ENCODE results near the gene RUNX2. TPM values are rescaled to one million over a fixed set of nuclear protein-coding genes. Genes with fewer than 3 reads are reported as not detected.

RUNX2 gene
- total and polyA plus RNA-seq, 10 donors: 0.86 to 9.4 (median 6.6) TPM

DNA sequence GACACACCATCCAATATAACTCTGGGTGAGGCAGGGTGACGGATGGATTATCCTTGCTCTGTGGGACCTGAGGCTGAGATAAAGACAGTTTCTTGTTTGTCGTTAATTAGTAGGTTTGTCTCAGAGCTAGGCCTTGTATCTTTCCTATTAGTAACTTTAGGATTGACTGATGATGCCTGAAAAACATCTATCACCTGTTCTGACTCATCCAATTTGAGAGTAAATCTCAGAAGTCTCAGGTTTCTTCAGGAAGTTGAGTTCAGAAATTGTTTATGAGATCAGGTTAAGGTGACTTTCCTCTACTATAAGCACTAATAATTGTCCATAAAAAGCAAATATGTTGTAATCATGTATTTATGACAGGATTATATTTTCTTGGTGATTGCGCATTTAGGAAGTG, 179.1 kb downstream of the RUNX2 start:
- Histone ChIP-seq H3K4me3 (no peak overlapping the region), H3K4me1 (peaks cover 0 to 14% (median 0%) of the 10 kb centered on the region in 6 donors), H3K9me3 (no peaks in the 10 kb centered on the region), H3K27me3 (replicated peaks in 1 of 7) (no peaks in the 10 kb centered on the region), H3K36me3 (peaks cover 0 to 2% (median under 1%) of the 10 kb centered on the region in 6 donors), H3K27ac (no peak overlapping the region)
- DNase-seq: no peak
- 88 to 95% (median 92%) methylated on average over 3 of the region's 3 CpGs for WGBS, 5 donors
- intact Hi-C loops (cut with DNase I; ENCODE audit: low total_unique reads): no loop called here
- TF ChIP-seq POLR2A (IDR thresholded peaks at IDR 0.05): no peak
- TF ChIP-seq CTCF (IDR thresholded peaks at IDR 0.05 in 8 of 11, conservative IDR thresholded peaks at IDR 0.05 in 3 of 11): no peak
- no peak for TF ChIP-seq POLR2AphosphoS5 (IDR thresholded peaks at IDR 0.05)

- 86 to 93% (median 88%) methylated on average over 4 of the region's 4 CpGs for WGBS, 5 donors
- Histone ChIP-seq H3K27me3 (replicated peaks in 1 of 7) (no peaks in the 10 kb centered on the region), H3K4me3 (no peak overlapping the region), H3K4me1 (peaks cover 0 to 7% (median 0%) of the 10 kb centered on the region in 6 donors), H3K9me3 (no peaks in the 10 kb centered on the region), H3K27ac (no peak overlapping the region), H3K36me3 (peaks cover 0 to 15% (median 2%) of the 10 kb centered on the region in 6 donors)
- intact Hi-C loops (cut with DNase I; ENCODE audit: low total_unique reads): no loop called here
- TF ChIP-seq POLR2AphosphoS5 (IDR thresholded peaks at IDR 0.05) (no peak), POLR2A (IDR thresholded peaks at IDR 0.05) (no peak), CTCF (IDR thresholded peaks at IDR 0.05 in 8 of 11, conservative IDR thresholded peaks at IDR 0.05 in 3 of 11) (no peak)
- DNase-seq: no peak
Observed at GRCh38 chr6:45509426-45509825, 181.3 kb downstream of the RUNX2 start.

GRCh38 chr6:45512717-45513116, 184.6 kb downstream of the RUNX2 start:
- H3K27me3 ChIP-seq (replicated peaks in 1 of 7): no peaks in the 10 kb centered on the region
- 79 to 92% (median 90%) methylated on average over 3 of the region's 3 CpGs for WGBS, 5 donors
- intact Hi-C loops (cut with DNase I; ENCODE audit: low total_unique reads): no loop called here

DNA sequence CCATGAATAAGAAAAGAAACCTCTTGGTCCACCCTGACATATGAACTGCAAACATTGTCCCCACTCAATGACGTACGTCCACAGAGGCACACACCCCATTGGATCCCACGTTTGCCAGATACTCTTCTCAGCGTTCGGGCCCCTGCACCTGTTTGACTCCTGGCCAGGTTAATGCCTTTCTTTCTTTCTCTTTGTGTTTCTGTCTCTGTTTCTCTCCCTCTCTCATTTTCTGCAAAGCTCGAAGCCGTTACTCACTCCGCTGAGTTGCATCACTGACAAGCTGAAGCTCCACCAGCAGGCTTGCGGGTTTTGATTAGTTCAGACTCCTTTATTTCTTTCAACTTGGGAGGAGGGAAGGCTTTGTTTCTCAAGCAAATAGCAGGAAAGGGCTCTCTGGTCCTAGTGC, 185.1 kb downstream of the RUNX2 start:
- Histone ChIP-seq H3K4me3 (no peak overlapping the region), H3K36me3 (peaks cover 0 to 15% (median 2%) of the 10 kb centered on the region in 6 donors), H3K27me3 (replicated peaks in 1 of 7) (no peaks in the 10 kb centered on the region), H3K9me3 (no peaks in the 10 kb centered on the region), H3K4me1 (no peaks in the 10 kb centered on the region), H3K27ac (no peak overlapping the region)
- whole genome bisulfite sequencing, 5 donors: 84 to 95% (median 90%) methylated on average over 9 of the region's 9 CpGs
- no peak for DNase-seq
- TF ChIP-seq POLR2AphosphoS5 (IDR thresholded peaks at IDR 0.05) (no peak), CTCF (IDR thresholded peaks at IDR 0.05 in 8 of 11, conservative IDR thresholded peaks at IDR 0.05 in 3 of 11) (no peak), POLR2A (IDR thresholded peaks at IDR 0.05) (no peak)
- intact Hi-C loops (cut with DNase I; ENCODE audit: low total_unique reads): no loop called here

More at GRCh38 chr6:45512717-45513116, 184.6 kb downstream of the RUNX2 start:
- H3K27ac ChIP-seq: no peak overlapping the region
- peaks cover 0 to 15% (median 2%) of the 10 kb centered on the region in 6 donors for H3K36me3 ChIP-seq
- no peaks in the 10 kb centered on the region for H3K9me3 ChIP-seq
- TF ChIP-seq POLR2A (IDR thresholded peaks at IDR 0.05) (no peak), POLR2AphosphoS5 (IDR thresholded peaks at IDR 0.05) (no peak), CTCF (IDR thresholded peaks at IDR 0.05 in 8 of 11, conservative IDR thresholded peaks at IDR 0.05 in 3 of 11) (no peak)
- DNase-seq: no peak
- H3K4me3 ChIP-seq: no peak overlapping the region
- H3K4me1 ChIP-seq: no peaks in the 10 kb centered on the region

Data from spleen (tissue), 11 donors.